Natural killer cell treated with Interleukin-12 subunit alpha and Interleukin-12 subunit beta and Interleukin-15 and Interleukin-18, amount 100 ng/mL, for 72 hours (primary cell): ENCODE results near the gene CDK8. TPM values are rescaled to one million over a fixed set of nuclear protein-coding genes. Genes with fewer than 3 reads are reported as not detected.

Source experiments
- ATAC-seq, 2 donors: fragments of 150-1000 bp; cut with Tn5 transposase in 1 of 2; sonication (Bioruptor Pico), chemical (Tn5 transposase) in 1 of 2; 2 replicates each; pipeline ENCODE4 v1.10.0; 2021
- DNase-seq: peaks from one replicate; pipeline ENCODE4 v3.0.0; 2022; ENCODE audit warnings: low spot score
- H3K27ac Mint-ChIP-seq, 2 donors: 1 replicate in 1 of 2; 2 replicates in 1 of 2; pipeline ENCODE4 v1.8.0; 2022; ENCODE audit warnings: mixed read lengths in 2 of 2, mild to moderate bottlenecking in 1 of 2, moderate library complexity in 1 of 2
- H3K27me3 Mint-ChIP-seq, 2 donors: 1 replicate in 1 of 2; 2 replicates in 1 of 2; pipeline ENCODE4 v1.8.0; 2022; ENCODE audit warnings: mixed read lengths in 2 of 2
- H3K36me3 Mint-ChIP-seq: one replicate; pipeline ENCODE4 v1.8.0; 2022; ENCODE audit warnings: mixed read lengths
- H3K4me1 Mint-ChIP-seq, 2 donors: 1 replicate in 1 of 2; 2 replicates in 1 of 2; pipeline ENCODE4 v1.8.0; 2022; ENCODE audit warnings: low read depth in 2 of 2, mixed read lengths in 2 of 2, mild to moderate bottlenecking in 1 of 2
- H3K4me3 Mint-ChIP-seq: one replicate; pipeline ENCODE4 v1.8.0; 2022; ENCODE audit warnings: mixed read lengths
- H3K9me3 Mint-ChIP-seq: 2 replicates; pipeline ENCODE4 v1.8.0; 2022; ENCODE audit warnings: mixed read lengths
- total RNA-seq, 2 donors: library from RNA; stranded (reverse); gene quantifications; one replicate each; pipeline ENCODE4 v1.2.3, GENCODE V29; 2022

The CDK8 gene
- total RNA-seq, 2 donors from 2014 or later = 16.3 to 17.0 TPM

DNA sequence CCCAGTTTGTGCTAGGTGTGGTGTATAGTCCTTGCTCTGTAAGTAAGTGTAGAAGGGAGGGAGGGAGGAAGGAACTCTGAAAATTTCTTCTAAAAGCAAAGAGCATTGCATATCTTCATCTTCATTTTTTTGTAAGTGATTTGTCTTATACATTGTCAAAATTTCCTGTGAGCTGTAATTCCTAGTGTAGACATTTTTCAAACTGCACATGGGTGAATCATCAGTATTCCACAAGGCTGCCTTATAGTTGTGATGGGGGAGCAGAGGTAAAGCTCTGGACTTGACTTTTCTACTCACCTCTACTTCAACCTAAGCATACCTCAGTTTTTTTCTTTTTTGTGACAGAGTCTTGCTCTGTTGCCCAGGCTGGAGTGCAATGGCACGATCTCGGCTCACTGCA, 86.9 kb downstream of the CDK8 start:
- Mint-ChIP-seq H3K36me3 (no peaks in the 10 kb centered on the region), H3K4me3 (no peak overlapping the region), H3K9me3 (no peaks in the 10 kb centered on the region), H3K27ac (no peak overlapping the region), H3K4me1 (peaks cover 6% of the 10 kb centered on the region in 2 donors), H3K27me3 (no peaks in the 10 kb centered on the region)
- ATAC-seq (no peak), DNase-seq (no peak)

DNA sequence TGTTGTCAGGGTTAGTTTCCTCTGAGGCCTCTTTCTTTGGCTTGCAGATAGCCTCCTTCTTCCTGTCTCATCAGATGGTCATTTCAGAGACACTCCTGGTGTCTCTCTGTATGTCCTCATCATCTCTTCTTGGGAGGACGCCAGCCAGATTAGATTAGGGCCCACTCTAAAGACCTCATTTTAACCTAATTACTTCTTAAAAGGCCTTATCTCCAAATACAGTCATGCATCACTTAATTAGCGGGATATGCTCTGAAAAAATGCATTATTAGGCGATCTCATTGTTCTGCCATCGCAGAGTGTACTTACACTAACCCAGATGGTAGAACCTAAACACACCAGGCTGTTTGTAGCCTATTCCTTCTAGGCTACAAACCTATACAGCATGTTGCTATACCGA, 89.0 kb downstream of the CDK8 start:
- ATAC-seq (no peak), DNase-seq (no peak)
- Mint-ChIP-seq H3K4me3 (no peak overlapping the region), H3K27me3 (no peaks in the 10 kb centered on the region), H3K4me1 (peaks cover 3 to 4% of the 10 kb centered on the region in 2 donors), H3K9me3 (no peaks in the 10 kb centered on the region), H3K36me3 (no peaks in the 10 kb centered on the region), H3K27ac (no peak overlapping the region)

DNA sequence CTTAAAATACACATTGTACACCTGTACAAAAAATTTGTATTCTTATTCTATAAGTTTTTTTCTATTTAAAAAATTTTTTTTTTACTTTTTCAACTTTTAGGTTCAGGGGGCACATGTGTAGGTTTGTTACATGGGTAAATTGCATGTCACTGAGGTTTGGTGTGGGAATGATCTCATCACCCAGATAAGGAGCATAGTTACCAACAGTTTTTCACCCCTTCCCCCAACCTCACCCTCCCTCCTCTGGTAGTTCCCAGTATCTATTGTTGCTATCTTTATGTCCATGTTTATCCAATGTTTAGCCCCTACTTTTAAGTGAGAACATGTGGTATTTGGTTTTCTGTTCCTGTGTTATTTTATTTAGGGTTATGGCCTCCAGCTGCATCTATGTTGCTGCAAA, 89.9 kb downstream of the CDK8 start:
- H3K27me3 Mint-ChIP-seq = no peaks in the 10 kb centered on the region
- no peak overlapping the region for H3K4me3 Mint-ChIP-seq
- H3K4me1 Mint-ChIP-seq = peaks cover 3 to 4% of the 10 kb centered on the region in 2 donors
- no peak for DNase-seq
- ATAC-seq = no peak
- no peaks in the 10 kb centered on the region for H3K36me3 Mint-ChIP-seq
- no peaks in the 10 kb centered on the region for H3K9me3 Mint-ChIP-seq
- H3K27ac Mint-ChIP-seq = no peak overlapping the region

DNA sequence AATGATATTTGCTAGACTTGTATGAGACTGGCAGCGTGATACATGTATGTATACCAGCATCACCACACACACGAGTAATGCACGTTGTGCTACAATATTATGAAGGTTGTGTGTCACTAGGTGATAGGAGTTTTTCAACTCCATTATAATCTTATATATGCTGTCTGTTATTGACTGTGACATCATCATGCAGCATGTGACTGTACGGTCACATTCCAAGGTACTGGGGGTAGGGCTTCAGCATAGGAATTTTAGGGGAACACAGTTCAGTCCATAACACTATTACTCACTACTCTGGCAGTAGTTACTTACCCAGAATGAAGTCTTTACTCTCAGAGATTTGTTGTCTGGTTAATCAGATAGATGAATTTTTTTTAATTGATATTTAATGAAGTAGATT, 91.1 kb downstream of the CDK8 start:
- Mint-ChIP-seq H3K36me3 (no peaks in the 10 kb centered on the region), H3K4me3 (no peak overlapping the region), H3K9me3 (no peaks in the 10 kb centered on the region), H3K27me3 (no peaks in the 10 kb centered on the region), H3K4me1 (peaks cover 3 to 4% of the 10 kb centered on the region in 2 donors), H3K27ac (no peak overlapping the region)
- ATAC-seq (no peak), DNase-seq (no peak)

DNA sequence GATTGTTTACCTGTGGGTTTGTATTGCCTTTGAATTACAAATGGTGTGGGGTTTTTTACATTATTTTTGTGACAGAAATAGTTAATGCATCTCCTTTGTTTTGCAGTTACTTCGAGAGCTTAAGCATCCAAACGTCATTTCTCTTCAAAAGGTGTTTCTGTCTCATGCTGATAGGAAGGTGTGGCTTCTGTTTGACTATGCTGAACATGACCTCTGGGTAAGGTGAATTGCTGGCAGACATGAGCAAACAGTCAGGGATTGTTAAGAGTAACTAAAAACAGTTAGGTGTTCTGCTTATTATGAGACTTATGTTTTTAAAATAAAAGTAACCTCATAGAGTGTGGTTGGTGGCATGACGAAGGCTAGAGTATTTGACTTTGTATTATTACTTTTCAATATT, 95.0 kb downstream of the CDK8 start:
- no peak overlapping the region for H3K4me3 Mint-ChIP-seq
- no peak overlapping the region for H3K27ac Mint-ChIP-seq
- H3K4me1 Mint-ChIP-seq = peaks cover 2 to 3% of the 10 kb centered on the region in 2 donors
- H3K9me3 Mint-ChIP-seq = no peaks in the 10 kb centered on the region
- H3K36me3 Mint-ChIP-seq = no peaks in the 10 kb centered on the region
- no peaks in the 10 kb centered on the region for H3K27me3 Mint-ChIP-seq
- no peak for ATAC-seq
- no peak for DNase-seq

DNA sequence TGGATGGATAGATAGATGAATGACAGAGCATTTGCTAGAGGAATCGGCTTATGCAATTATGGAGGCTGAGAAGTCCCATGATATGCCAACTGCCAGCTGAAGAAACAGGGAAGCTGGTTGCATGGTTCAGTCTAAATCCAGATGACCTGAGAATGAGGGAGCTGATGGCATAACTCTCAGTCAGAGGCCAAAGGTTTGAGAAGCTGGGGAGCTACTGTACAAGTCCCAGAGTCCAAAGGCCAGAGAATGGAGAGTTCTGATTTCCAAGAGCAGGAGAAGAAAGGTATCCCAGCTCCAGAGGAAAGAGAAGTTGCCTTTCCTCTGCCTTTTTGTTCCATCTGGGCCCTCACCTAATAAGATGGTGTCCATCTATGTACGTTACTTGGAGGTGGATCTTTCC, 108.3 kb downstream of the CDK8 start:
- H3K4me1 Mint-ChIP-seq = peaks cover 0 to 3% of the 10 kb centered on the region in 2 donors
- DNase-seq (no peak), ATAC-seq (no peak)
- H3K27me3 Mint-ChIP-seq = no peaks in the 10 kb centered on the region
- H3K36me3 Mint-ChIP-seq = no peaks in the 10 kb centered on the region
- no peak overlapping the region for H3K4me3 Mint-ChIP-seq
- no peak overlapping the region for H3K27ac Mint-ChIP-seq
- H3K9me3 Mint-ChIP-seq = no peaks in the 10 kb centered on the region

DNA sequence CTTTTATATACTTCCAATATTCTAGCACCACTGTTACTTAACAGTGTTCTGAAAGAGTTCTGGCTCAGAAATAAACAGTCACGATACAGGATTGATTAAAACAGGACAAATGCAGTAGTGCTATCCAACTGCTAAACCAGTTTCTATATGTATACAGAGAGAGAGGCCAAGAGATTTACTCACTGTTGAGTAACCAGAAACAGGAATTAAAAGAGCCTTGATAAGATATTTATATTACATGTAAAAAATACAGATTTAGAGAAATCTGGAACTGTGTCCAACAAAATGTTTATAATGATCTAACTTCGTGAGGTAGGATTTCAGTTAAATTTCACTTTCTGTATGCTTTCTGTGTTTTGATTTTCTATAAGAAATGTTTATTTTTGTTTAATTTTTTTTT, 116.6 kb downstream of the CDK8 start:
- H3K4me1 Mint-ChIP-seq = peaks cover 6 to 7% of the 10 kb centered on the region in 2 donors
- no peaks in the 10 kb centered on the region for H3K27me3 Mint-ChIP-seq

DNA sequence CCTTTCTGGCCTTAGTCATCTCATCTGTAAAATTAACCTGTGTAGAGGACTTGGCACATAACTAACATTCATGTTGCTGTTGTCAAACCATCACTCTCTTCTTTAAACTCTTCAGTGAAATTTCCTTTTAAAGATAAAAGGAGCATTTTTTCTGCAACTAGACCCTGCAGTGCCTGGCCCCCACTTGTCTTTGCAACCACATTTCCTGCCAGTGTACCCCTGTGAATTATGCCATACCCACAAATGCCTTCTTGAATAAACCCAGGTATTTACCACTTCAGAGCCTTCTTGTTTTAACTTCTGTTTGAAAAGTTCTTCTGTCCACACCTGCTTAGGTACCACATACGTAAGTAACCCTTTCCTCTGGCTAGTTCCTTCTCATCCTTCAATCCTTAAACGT, 118.8 kb downstream of the CDK8 start:
- no peaks in the 10 kb centered on the region for H3K9me3 Mint-ChIP-seq
- no peaks in the 10 kb centered on the region for H3K27me3 Mint-ChIP-seq
- H3K4me1 Mint-ChIP-seq = peaks cover 6 to 7% of the 10 kb centered on the region in 2 donors
- H3K36me3 Mint-ChIP-seq = no peaks in the 10 kb centered on the region
- no peak overlapping the region for H3K27ac Mint-ChIP-seq
- DNase-seq = no peak
- H3K4me3 Mint-ChIP-seq = no peak overlapping the region
- no peak for ATAC-seq

More for the DNA sequence above, 116.6 kb downstream of the CDK8 start:
- no peaks in the 10 kb centered on the region for H3K9me3 Mint-ChIP-seq
- H3K4me3 Mint-ChIP-seq = no peak overlapping the region
- ATAC-seq (no peak), DNase-seq (no peak)
- no peaks in the 10 kb centered on the region for H3K36me3 Mint-ChIP-seq
- H3K27ac Mint-ChIP-seq = no peak overlapping the region

DNA sequence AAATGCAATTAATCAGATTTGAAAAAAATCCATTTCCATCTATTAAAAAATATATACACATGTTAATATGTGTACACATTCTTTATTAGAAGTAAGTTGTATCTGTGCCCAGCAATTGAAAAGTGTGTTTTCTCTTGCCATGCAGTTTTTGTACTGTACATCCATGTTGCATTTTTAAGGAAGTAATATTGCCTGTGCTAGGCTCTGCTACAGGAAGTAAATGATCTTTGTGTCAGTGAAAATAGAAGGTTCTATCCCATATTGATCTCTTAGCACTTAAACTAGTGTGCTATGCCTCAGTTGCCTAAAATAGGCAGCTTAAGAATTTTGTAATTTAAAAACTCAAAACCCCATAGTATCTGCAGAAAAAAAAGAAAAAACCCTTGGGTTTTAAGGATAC, 122.5 kb downstream of the CDK8 start:
- no peak overlapping the region for H3K27ac Mint-ChIP-seq
- no peaks in the 10 kb centered on the region for H3K27me3 Mint-ChIP-seq
- H3K4me3 Mint-ChIP-seq = no peak overlapping the region
- H3K4me1 Mint-ChIP-seq = peaks cover 9 to 15% of the 10 kb centered on the region in 2 donors
- DNase-seq (no peak), ATAC-seq (no peak)
- H3K9me3 Mint-ChIP-seq = no peaks in the 10 kb centered on the region
- H3K36me3 Mint-ChIP-seq = no peaks in the 10 kb centered on the region

DNA sequence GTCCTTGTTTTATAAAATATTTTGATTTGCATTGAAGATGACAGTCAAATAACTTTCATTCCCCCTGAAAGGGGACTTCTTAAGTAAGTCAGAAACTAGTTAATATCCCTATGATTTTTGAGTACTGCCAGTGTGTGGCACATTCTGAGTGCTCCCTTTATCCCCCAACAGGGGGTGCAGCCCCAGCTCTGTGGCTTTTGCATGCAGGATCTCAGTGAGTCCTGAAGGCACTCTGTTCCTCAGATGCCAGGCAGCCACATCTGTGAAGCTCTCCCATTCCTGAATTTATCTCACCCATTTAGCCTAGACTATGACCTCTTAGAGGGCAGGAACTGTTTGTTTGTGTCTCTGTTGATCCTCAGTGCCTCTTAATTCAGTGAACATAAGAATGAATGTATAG, 123.1 kb downstream of the CDK8 start:
- no peaks in the 10 kb centered on the region for H3K27me3 Mint-ChIP-seq
- peaks cover 15 to 21% of the 10 kb centered on the region in 2 donors for H3K4me1 Mint-ChIP-seq
- no peaks in the 10 kb centered on the region for H3K36me3 Mint-ChIP-seq
- ATAC-seq = no peak
- no peaks in the 10 kb centered on the region for H3K9me3 Mint-ChIP-seq
- no peak overlapping the region for H3K4me3 Mint-ChIP-seq
- no peak overlapping the region for H3K27ac Mint-ChIP-seq
- no peak for DNase-seq

DNA sequence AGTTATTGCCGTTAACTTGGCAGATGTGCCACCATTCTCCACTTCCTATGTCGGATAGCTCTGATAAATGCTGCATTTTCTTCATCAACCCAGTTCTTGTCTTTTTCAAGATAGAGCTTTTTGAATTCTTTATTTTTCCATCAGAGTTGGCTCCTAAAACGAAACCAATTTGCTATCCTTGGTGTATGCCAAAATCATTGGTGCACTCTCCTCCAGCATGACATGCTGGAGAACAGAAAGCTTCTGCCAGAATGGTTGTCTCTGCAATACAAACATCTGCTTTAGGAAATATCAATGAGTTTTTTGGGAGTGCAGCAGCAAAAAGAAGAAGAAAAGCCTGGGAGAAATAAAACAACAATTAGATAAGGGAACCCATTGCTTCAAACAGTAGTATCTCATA, 124.2 kb downstream of the CDK8 start:
- Mint-ChIP-seq H3K27ac (no peak overlapping the region), H3K36me3 (no peaks in the 10 kb centered on the region), H3K27me3 (no peaks in the 10 kb centered on the region), H3K9me3 (no peaks in the 10 kb centered on the region), H3K4me1 (peaks cover 14 to 23% of the 10 kb centered on the region in 2 donors), H3K4me3 (no peak overlapping the region)
- ATAC-seq (no peak), DNase-seq (no peak)

DNA sequence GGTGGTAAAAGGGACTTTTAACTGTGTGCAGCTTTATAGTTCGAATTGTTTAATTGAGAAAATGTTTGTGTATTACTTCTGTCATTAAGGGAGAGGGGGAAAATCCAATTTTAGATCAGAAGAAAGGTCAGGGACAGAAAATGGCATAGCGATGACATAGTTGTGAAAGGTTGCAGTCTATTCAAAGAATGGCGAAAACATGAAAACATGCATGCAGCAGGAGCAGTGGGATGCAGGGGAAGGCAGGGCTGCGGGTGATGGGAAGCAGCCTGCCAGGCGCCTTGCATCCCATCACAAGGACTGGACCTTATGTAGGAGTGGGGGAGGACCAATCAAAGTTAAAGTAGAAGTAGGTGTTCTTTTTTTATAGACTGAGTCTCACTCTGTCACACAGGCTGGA, 125.9 kb downstream of the CDK8 start:
- peaks cover 14 to 22% of the 10 kb centered on the region in 2 donors for H3K4me1 Mint-ChIP-seq
- no peaks in the 10 kb centered on the region for H3K27me3 Mint-ChIP-seq
- DNase-seq (no peak), ATAC-seq (no peak)
- H3K36me3 Mint-ChIP-seq = no peaks in the 10 kb centered on the region
- no peak overlapping the region for H3K4me3 Mint-ChIP-seq
- no peaks in the 10 kb centered on the region for H3K9me3 Mint-ChIP-seq
- no peak overlapping the region for H3K27ac Mint-ChIP-seq

DNA sequence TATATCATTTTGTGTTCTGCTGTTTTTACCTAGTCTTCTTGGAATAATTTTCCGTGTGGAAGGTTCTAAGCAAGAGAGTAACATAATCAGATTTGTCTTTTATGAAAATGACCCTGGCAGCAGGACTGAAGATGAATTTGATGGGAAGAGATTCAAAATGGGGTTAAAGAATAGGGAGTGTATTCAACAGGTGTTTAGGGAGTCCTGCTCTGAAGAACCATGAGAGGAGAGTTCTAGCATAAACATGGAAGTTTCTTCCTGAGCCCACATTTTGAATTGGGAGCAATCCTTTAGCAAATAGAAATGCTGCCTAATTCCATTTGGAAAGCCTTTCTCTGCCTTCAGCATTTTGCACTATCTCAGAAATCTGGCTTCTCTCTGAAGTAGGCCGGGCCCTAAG, 127.0 kb downstream of the CDK8 start:
- Mint-ChIP-seq H3K36me3 (no peaks in the 10 kb centered on the region), H3K4me1 (peaks cover 14 to 22% of the 10 kb centered on the region in 2 donors), H3K27ac (no peak overlapping the region), H3K9me3 (no peaks in the 10 kb centered on the region), H3K4me3 (no peak overlapping the region), H3K27me3 (no peaks in the 10 kb centered on the region)
- no peak for ATAC-seq
- no peak for DNase-seq

DNA sequence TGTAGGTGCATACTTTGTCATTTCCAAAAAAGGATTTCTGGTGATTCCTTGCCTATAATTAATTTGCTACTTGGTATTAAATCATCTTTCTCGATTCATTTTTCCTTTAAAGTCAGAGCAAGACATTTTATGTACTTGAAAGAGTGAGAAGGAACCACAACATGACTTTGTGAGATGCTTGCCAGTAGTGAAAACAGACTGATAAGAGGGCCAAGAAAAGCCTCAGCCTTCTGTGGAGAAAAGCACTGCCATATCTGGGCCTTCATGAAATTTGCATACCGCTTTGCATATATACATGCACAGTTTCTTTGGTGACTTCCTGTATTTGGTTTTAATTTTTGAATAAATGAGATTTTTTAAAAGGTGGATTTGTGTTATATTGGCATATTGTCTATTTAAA, 128.4 kb downstream of the CDK8 start:
- Mint-ChIP-seq H3K27ac (peak overlapping the region in 1 of 2 donors; percentile 60), H3K4me1 (peaks cover 14 to 22% of the 10 kb centered on the region in 2 donors)

DNA sequence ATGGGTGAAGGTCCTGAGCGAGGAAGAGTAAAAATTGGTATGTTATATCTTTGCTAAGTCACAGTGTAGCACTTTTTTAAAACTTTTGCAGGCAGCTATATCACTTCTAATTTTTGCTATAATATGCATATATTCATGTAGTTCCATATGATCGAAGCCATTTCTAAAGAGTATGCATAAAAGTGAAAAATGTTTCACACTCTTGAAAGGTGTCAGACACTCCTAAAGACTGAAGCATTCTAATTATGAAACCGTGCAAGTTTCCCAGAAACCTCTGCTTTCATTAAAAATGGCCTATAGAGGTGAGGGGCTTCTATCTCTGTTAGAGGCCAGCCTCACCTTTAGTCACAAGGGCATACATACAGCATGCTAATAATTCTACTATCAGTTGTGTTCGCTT, 128.9 kb downstream of the CDK8 start:
- Mint-ChIP-seq H3K27me3 (no peaks in the 10 kb centered on the region), H3K4me1 (peaks cover 14 to 21% of the 10 kb centered on the region in 2 donors), H3K9me3 (no peaks in the 10 kb centered on the region), H3K4me3 (no peak overlapping the region), H3K36me3 (peaks cover 14% of the 10 kb centered on the region), H3K27ac (peak overlapping the region in 1 of 2 donors; percentile 60)
- DNase-seq = no peak
- no peak for ATAC-seq

More for the DNA sequence above, 128.4 kb downstream of the CDK8 start:
- no peak overlapping the region for H3K4me3 Mint-ChIP-seq
- no peak for DNase-seq
- peaks cover 11% of the 10 kb centered on the region for H3K36me3 Mint-ChIP-seq
- no peaks in the 10 kb centered on the region for H3K27me3 Mint-ChIP-seq
- no peaks in the 10 kb centered on the region for H3K9me3 Mint-ChIP-seq
- ATAC-seq = no peak
